A673 (cell line): ENCODE results near the gene ESPNL.

Experiments
- CTCF ChIP-seq: fragments of 300-800, 200-600 bp; sonication (generic); conservative IDR thresholded peaks from 2 replicates; pipeline ENCODE4 v1.5.1; 2017; ENCODE audit warnings: low read depth, mild to moderate bottlenecking, antibody characterized with exemption, low read length, moderate library complexity, mixed read lengths
- EZH2 ChIP-seq: fragments of 200-600 bp; sonication (generic); IDR thresholded peaks from 2 replicates; pipeline ENCODE4 v1.6.1; 2017; ENCODE audit warnings: borderline replicate concordance, low read depth, mild to moderate bottlenecking, mixed read lengths, antibody characterized with exemption, low read length; ENCODE audit not compliant: poor library complexity, severe bottlenecking

GRCh38 chr2:238077292-238077691, 22.8 kb upstream of the ESPNL start:
- TF ChIP-seq CTCF, result no peak
- TF ChIP-seq EZH2, result no peak
